Muscle of leg (tissue), 11 donors: Measurements from ENCODE around the gene ATG9B. TPM values are rescaled to one million over a fixed set of nuclear protein-coding genes. Genes with fewer than 3 reads are reported as not detected.
A peak's percentile ranks its signal among the peaks of the same experiment; 100 is the strongest.

Source experiments
- DNase-seq: peaks from one replicate; pipeline ENCODE4 v3.0.0; 2013
- H3K27ac ChIP-seq: one replicate; pipeline ENCODE4 v1.5.1; 2013; ENCODE audit warnings: mild to moderate bottlenecking, low read length, control low read depth
- H3K27me3 ChIP-seq: one replicate; pipeline ENCODE4 v1.6.1; 2013; ENCODE audit warnings: low read length; ENCODE audit not compliant: control insufficient read depth, insufficient read depth
- H3K36me3 ChIP-seq: one replicate; pipeline ENCODE4 v1.6.1; 2013; ENCODE audit warnings: low read length; ENCODE audit not compliant: control insufficient read depth, insufficient read depth
- H3K4me1 ChIP-seq: one replicate; pipeline ENCODE4 v1.6.1; 2013; ENCODE audit warnings: low read length; ENCODE audit not compliant: control insufficient read depth, insufficient read depth
- H3K4me3 ChIP-seq: one replicate; pipeline ENCODE4 v1.5.1; 2013; ENCODE audit warnings: low read length, control low read depth
- H3K9me3 ChIP-seq: replicated peaks from 2 replicates; pipeline ENCODE4 v1.6.1; 2013; ENCODE audit warnings: low read depth, low read length; ENCODE audit not compliant: control insufficient read depth
- WGBS: methylation state at CpG from one replicate; pipeline ENCODE4 v1.1.5; 2013; ENCODE audit warnings: missing lambda C conversion rate; ENCODE audit not compliant: insufficient coverage; 5-methylcytosine and 5-hydroxymethylcytosine counted together
- polyA plus RNA-seq, 8 donors: library from polyadenylated mRNA; unstranded; fragments of 120-200 nt; gene quantifications; one replicate each; pipeline versions ENCODE4 v1.2.1 to v1.2.3, GENCODE V29; 2013; ENCODE audit warnings: inconsistent platforms in 1 of 8, low replicate concordance in 1 of 8; ENCODE audit not compliant: insufficient read length in 8 of 8, insufficient read depth in 1 of 8
- total RNA-seq: library from RNA; stranded (reverse); fragments of 120-200 nt; gene quantifications from one replicate; pipeline ENCODE4 v1.2.4, GENCODE V29; 2013

The ATG9B gene
- total and polyA plus RNA-seq, 9 donors: 0.22 to 3.0 (median 1.4) TPM

DNA sequence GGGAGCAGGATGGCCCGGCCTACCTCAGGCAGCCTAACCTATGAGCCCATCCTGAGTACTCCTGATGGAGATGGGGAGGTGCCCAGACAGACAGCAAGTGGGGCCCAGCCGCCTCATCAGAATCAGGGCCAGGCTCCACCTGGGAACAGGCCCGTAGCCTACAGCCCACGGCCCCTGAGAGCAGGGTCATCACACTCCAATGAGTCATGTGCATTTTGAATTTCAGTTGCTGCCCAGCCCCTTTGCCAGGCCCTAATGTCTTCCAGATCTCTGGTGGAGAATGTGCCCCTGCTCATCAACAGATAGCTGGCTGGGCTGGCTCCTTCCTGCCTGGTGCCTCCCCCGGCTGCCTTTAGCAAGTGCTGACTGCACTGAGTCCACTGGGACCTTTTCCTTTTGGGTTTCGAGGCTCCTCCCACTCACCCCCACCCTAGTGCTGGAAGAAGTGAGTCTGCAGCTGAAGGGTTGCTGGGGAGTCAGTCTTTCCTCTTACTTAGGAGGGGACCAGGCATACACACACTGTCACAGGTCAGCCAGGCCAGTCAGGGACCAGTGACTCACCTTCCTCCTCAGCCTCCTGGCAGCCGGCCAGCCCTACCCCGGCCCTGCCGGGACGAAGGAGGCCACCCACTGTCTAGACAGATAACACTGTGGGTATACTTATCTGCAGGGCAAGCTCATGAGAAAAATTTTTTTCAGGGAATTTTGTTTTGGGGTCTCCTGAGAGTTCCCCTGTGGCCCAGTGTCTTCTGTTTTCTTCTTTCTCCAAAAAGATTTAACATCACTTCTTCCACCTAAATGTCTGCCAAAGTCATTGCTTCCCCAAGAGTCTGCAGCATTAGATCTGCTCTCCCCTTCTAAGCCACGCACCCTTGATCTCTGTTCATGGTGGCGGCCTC lies 14.9 kb upstream of the ATG9B start:
- WGBS: 53% methylated on average over 8 of the region's 12 CpGs

DNA sequence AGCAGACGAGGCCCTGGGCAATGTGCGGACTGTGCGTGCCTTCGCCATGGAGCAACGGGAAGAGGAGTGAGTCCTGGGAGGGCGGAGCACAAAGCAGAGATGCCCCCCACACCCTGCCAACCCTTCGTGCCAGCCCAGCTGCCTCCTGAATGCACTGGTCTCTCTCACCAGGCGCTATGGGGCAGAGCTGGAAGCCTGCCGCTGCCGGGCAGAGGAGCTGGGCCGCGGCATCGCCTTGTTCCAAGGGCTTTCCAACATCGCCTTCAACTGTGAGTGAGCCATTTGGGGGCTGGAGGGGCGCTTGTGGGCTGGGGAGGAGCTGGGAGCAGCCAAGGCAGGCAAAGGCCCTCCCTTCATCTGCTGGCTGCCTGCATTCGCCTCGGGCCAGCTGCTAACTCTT lies 11.6 kb upstream of the ATG9B start:
- 91% methylated on average over 16 of the region's 17 CpGs for WGBS
- peaks cover 53% of the 10 kb centered on the region for H3K36me3 ChIP-seq

More for the DNA sequence above, 14.9 kb upstream of the ATG9B start:
- no peaks in the 10 kb centered on the region for H3K27me3 ChIP-seq
- H3K36me3 ChIP-seq: peaks cover 56% of the 10 kb centered on the region
- H3K27ac ChIP-seq: no peak overlapping the region
- no peaks in the 10 kb centered on the region for H3K9me3 ChIP-seq
- peak; percentile 53 for DNase-seq
- H3K4me3 ChIP-seq: no peak overlapping the region
- H3K4me1 ChIP-seq: peaks cover 14% of the 10 kb centered on the region

DNA sequence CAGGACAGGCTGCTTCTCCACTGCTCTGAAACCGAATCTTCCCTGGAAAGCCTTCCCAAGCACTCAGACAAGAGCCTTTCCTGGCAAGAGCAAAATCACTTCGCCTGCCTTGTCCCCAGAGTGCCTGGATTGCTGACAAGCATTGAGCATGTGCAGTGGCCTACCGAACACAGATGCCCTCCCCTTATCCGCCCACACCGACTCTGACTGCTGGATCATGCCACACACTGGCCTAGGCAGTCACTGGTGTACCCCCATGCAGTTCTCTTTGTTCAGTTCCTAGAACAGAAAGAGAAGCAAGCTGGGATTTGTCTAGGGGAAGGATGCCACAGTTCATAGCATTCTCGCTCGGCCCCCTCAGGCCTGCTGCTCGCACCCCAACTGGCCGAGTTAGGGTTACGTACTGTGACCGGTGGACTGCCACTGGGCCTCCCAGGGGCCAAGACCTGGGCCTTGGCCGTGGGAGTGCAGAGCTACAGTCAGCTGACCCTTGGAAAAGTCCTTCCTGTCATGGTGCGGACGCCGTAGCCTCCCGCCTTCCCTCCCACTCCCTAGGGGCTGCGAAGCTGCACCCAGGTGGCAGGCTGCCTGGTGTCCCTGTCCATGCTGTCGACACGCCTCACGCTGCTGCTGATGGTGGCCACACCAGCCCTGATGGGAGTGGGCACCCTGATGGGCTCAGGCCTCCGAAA lies 10.9 kb upstream of the ATG9B start:
- 76% methylated on average over 19 of the region's 21 CpGs for WGBS
- H3K36me3 ChIP-seq: peaks cover 53% of the 10 kb centered on the region
- DNase-seq: no peak
- H3K4me3 ChIP-seq: no peak overlapping the region
- H3K27me3 ChIP-seq: no peaks in the 10 kb centered on the region
- H3K27ac ChIP-seq: no peak overlapping the region
- H3K4me1 ChIP-seq: peaks cover 14% of the 10 kb centered on the region
- H3K9me3 ChIP-seq: no peaks in the 10 kb centered on the region

More for the DNA sequence above, 11.6 kb upstream of the ATG9B start:
- no peaks in the 10 kb centered on the region for H3K27me3 ChIP-seq
- no peak for DNase-seq
- H3K27ac ChIP-seq: no peak overlapping the region
- peaks cover 14% of the 10 kb centered on the region for H3K4me1 ChIP-seq
- H3K9me3 ChIP-seq: no peaks in the 10 kb centered on the region
- H3K4me3 ChIP-seq: no peak overlapping the region

DNA sequence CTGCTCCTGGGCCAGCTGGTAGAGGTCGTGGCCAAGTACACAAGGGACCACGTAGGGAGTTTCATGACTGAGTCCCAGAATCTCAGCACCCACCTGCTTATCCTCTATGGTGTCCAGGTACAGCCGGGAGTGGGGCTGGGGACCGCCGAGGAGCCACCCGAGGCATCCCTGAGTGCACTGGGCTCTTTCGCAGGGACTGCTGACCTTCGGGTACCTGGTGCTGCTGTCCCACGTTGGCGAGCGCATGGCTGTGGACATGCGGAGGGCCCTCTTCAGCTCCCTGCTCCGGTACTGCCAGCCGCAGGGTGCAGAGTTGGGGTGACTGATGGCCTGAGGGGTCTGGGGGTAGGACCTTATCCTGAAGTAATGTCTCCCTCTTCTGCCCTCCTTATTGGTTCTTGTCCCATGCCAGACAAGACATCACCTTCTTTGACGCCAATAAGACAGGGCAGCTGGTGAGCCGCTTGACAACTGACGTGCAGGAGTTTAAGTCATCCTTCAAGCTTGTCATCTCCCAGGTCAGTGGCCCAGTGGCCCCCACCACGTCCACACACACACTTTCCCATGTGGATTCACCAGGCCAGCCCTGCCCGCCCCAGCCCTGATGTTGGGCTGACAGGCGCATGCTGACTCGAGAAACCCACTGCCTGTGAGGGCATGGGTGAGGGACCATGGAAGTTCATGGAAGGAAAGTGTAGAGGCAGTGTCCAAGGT lies 10.2 kb upstream of the ATG9B start:
- DNase-seq: no peak
- no peaks in the 10 kb centered on the region for H3K27me3 ChIP-seq
- no peaks in the 10 kb centered on the region for H3K9me3 ChIP-seq
- peaks cover 13% of the 10 kb centered on the region for H3K4me1 ChIP-seq
- no peak overlapping the region for H3K27ac ChIP-seq
- WGBS: 91% methylated on average over 11 of the region's 21 CpGs
- H3K36me3 ChIP-seq: peaks cover 53% of the 10 kb centered on the region
- no peak overlapping the region for H3K4me3 ChIP-seq

DNA sequence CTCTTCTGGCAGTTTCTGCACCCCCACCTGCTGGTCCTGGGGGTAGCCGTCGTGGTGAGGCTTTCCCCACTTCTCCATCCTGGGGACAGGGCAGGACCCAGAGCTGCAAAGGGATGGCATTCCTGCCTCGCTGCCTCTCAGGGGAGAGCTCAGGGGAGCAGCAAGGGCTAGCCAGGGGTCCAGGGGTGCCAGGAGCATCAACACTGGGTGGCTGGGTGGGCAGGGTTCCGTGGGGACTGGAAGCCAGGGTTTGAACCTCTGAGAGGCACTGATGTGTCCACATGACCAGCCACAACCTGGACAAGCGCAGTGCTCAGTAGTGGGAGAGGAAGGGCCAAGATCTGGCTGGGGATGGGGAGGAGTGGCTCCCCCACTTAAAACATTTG lies 9.6 kb upstream of the ATG9B start:
- peaks cover 12% of the 10 kb centered on the region for H3K4me1 ChIP-seq
- DNase-seq: no peak
- H3K9me3 ChIP-seq: no peaks in the 10 kb centered on the region
- H3K4me3 ChIP-seq: no peak overlapping the region
- H3K36me3 ChIP-seq: peaks cover 51% of the 10 kb centered on the region
- no peaks in the 10 kb centered on the region for H3K27me3 ChIP-seq
- WGBS: 82% methylated on average over 5 of the region's 5 CpGs
- no peak overlapping the region for H3K27ac ChIP-seq

GRCh38 chr7:151032936-151033863 lies 8.9 kb upstream of the ATG9B start:
- peaks cover 10% of the 10 kb centered on the region for H3K4me1 ChIP-seq
- peaks cover 47% of the 10 kb centered on the region for H3K36me3 ChIP-seq
- 82% methylated on average over 9 of the region's 17 CpGs for WGBS

DNA sequence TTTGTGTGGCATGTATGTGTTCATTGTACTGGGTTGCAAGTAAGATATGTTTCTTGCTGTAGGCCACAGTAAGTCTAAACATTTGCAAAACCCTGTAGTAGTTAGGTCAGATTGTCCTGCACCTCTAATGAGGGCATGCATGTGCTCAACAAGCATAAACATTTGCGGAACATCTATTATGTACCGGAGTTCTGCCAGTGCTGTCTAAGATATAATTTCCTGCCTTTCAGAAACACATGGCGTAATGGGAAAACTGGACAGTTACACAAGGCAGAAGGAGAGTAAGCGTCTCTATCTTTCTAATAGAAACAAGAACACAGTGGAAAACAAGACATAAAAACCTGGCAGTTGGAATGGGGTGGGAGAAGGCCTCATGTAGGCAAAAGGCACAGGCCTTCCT lies 6.7 kb upstream of the ATG9B start:
- Histone ChIP-seq H3K9me3 (no peaks in the 10 kb centered on the region), H3K4me1 (peaks cover 15% of the 10 kb centered on the region), H3K4me3 (no peak overlapping the region), H3K27me3 (no peaks in the 10 kb centered on the region), H3K27ac (no peak overlapping the region), H3K36me3 (peaks cover 34% of the 10 kb centered on the region)
- no peak for DNase-seq
- 67% methylated on average over 1 of the region's 4 CpGs for WGBS

More at GRCh38 chr7:151032936-151033863, 8.9 kb upstream of the ATG9B start:
- Histone ChIP-seq H3K27me3 (no peaks in the 10 kb centered on the region), H3K9me3 (no peaks in the 10 kb centered on the region), H3K4me3 (no peak overlapping the region), H3K27ac (no peak overlapping the region)
- DNase-seq: no peak

GRCh38 chr7:151028948-151029501 lies 4.7 kb upstream of the ATG9B start:
- Histone ChIP-seq H3K4me3 (peak overlapping the region; percentile 81), H3K27me3 (peaks cover 2% of the 10 kb centered on the region), H3K9me3 (no peaks in the 10 kb centered on the region), H3K27ac (peak overlapping the region; percentile 93), H3K36me3 (peaks cover 17% of the 10 kb centered on the region), H3K4me1 (peaks cover 15% of the 10 kb centered on the region)
- 27% methylated on average over 7 of the region's 17 CpGs for WGBS
- DNase-seq: no peak
